Cardiac muscle cell (in vitro differentiated cells and primary cell): ENCODE data around the gene ACIN1. TPM values are rescaled to one million over a fixed set of nuclear protein-coding genes. Genes with fewer than 3 reads are reported as not detected.
A peak's percentile ranks its signal among the peaks of the same experiment; 100 is the strongest.

Experiments
- DNase-seq, 2 donors: peaks; one replicate each; pipeline versions ENCODE4 v3.0.0 to v3.0.0-alpha.2; 2010 to 2017; ENCODE audit warnings: low read depth in 1 of 2, low spot score in 1 of 2
- H3K27ac ChIP-seq: fragments of 200-600 bp; sonication (generic); 2 replicates; pipeline ENCODE4 v1.5.1; 2016
- H3K27me3 ChIP-seq: fragments of 200-600 bp; sonication (generic); 2 replicates; pipeline ENCODE4 v1.6.0; 2016; ENCODE audit warnings: control low read depth
- H3K36me3 ChIP-seq: fragments of 200-600 bp; sonication (generic); 2 replicates; pipeline ENCODE4 v1.5.1; 2016; ENCODE audit warnings: control low read depth
- H3K4me1 ChIP-seq: fragments of 200-600 bp; sonication (generic); 2 replicates; pipeline ENCODE4 v1.8.1; 2017; ENCODE audit warnings: low read depth, mild to moderate bottlenecking, mixed run types
- H3K4me3 ChIP-seq: fragments of 200-600 bp; sonication (generic); 2 replicates; pipeline ENCODE4 v1.5.1; 2016; ENCODE audit warnings: mild to moderate bottlenecking
- H3K9me3 ChIP-seq: fragments of 200-600 bp; sonication (generic); 2 replicates; pipeline ENCODE4 v1.5.1; 2017; ENCODE audit warnings: low read depth, mild to moderate bottlenecking, control low read depth
- CTCF ChIP-seq: IDR thresholded peaks from 2 replicates; pipeline ENCODE4 v1.5.1; 2012; ENCODE audit warnings: low read depth, mild to moderate bottlenecking, low read length
- polyA plus RNA-seq: library from polyadenylated mRNA; unstranded; fragments of >200 nt; fragmentation: Nextera tagmentation; extraction: Ambion mirVana; gene quantifications from 2 replicates; pipeline ENCODE4 v1.2.1, GENCODE V29; 2016
- total RNA-seq: library from RNA; depleted of rRNA; stranded (reverse); fragments of >200 nt; gene quantifications from 2 replicates; pipeline ENCODE4 v1.2.3, GENCODE V29; 2016

Gene ACIN1
- total and polyA plus RNA-seq, 2 experiments from 2014 or later, result 41.0 to 151 TPM

GRCh38 chr14:23033801-23034497 lies 61.0 kb downstream of the ACIN1 start:
- Histone ChIP-seq H3K36me3 (peaks cover 24% of the 10 kb centered on the region), H3K9me3 (no peaks in the 10 kb centered on the region), H3K27ac (peak overlapping the region; percentile 97), H3K4me1 (peaks cover 8% of the 10 kb centered on the region), H3K27me3 (no peaks in the 10 kb centered on the region), H3K4me3 (peak overlapping the region; percentile 80)
- no peak for DNase-seq
- no peak for TF ChIP-seq CTCF

- H3K4me3 ChIP-seq, result no peak overlapping the region
- no peaks in the 10 kb centered on the region for H3K9me3 ChIP-seq
- H3K4me1 ChIP-seq, result peaks cover 8% of the 10 kb centered on the region
- no peak overlapping the region for H3K27ac ChIP-seq
- TF ChIP-seq CTCF, result no peak
- DNase-seq, result no peak
- peaks cover 30% of the 10 kb centered on the region for H3K36me3 ChIP-seq
- no peaks in the 10 kb centered on the region for H3K27me3 ChIP-seq
These were observed 61.6 kb downstream of the ACIN1 start for GRCh38 chr14:23033251-23033727.

GRCh38 chr14:23030936-23031335 lies 64.0 kb downstream of the ACIN1 start:
- H3K36me3 ChIP-seq, result peaks cover 30% of the 10 kb centered on the region

GRCh38 chr14:23028799-23029198 lies 66.1 kb downstream of the ACIN1 start:
- no peak for TF ChIP-seq CTCF
- no peak for DNase-seq
- no peaks in the 10 kb centered on the region for H3K27me3 ChIP-seq
- no peak overlapping the region for H3K4me3 ChIP-seq
- H3K36me3 ChIP-seq, result peaks cover 30% of the 10 kb centered on the region
- no peaks in the 10 kb centered on the region for H3K9me3 ChIP-seq
- no peak overlapping the region for H3K27ac ChIP-seq
- peaks cover 2% of the 10 kb centered on the region for H3K4me1 ChIP-seq

More at GRCh38 chr14:23030936-23031335, 64.0 kb downstream of the ACIN1 start:
- DNase-seq, result no peak
- Histone ChIP-seq H3K27me3 (no peaks in the 10 kb centered on the region), H3K4me3 (no peak overlapping the region), H3K27ac (no peak overlapping the region), H3K9me3 (no peaks in the 10 kb centered on the region), H3K4me1 (peaks cover 8% of the 10 kb centered on the region)
- no peak for TF ChIP-seq CTCF

GRCh38 chr14:23025151-23025814 lies 69.7 kb downstream of the ACIN1 start:
- H3K9me3 ChIP-seq, result no peaks in the 10 kb centered on the region
- H3K4me1 ChIP-seq, result peaks cover 4% of the 10 kb centered on the region
- no peak for DNase-seq
- no peaks in the 10 kb centered on the region for H3K27me3 ChIP-seq
- no peak overlapping the region for H3K4me3 ChIP-seq
- H3K27ac ChIP-seq, result peak overlapping the region; percentile 30
- TF ChIP-seq CTCF, result no peak
- H3K36me3 ChIP-seq, result peaks cover 8% of the 10 kb centered on the region
